Endothelial cell of umbilical vein (primary cell): ENCODE data around the gene DNAH1. TPM values are rescaled to one million over a fixed set of nuclear protein-coding genes. Genes with fewer than 3 reads are reported as not detected.

Experiments
- BruUV-seq: library from RNA; stranded (reverse); fragments of 400-500 nt; replicated peaks from 2 replicates; lab custom pipeline; 2021; lab: Mats Ljungman, UMichigan
- CTCF ChIA-PET: fragments of 300-600, 350-600 bp; sonication (Branson Sonifier 250); formaldehyde crosslinking; loops from one replicate; lab custom pipeline; 2021; ENCODE audit warnings: antibody characterized with exemption, inconsistent platforms; lab: Charles Lee
- POLR2A ChIA-PET: fragments of 300-600, 350-600 bp; sonication (Branson Sonifier 250); formaldehyde crosslinking; loops from one replicate; lab custom pipeline; 2021; ENCODE audit warnings: antibody characterized with exemption, inconsistent platforms; lab: Charles Lee
- DNase-seq: peaks from one replicate; pipeline ENCODE4 v3.0.0-alpha.2; 2011; ENCODE audit warnings: low read depth, low spot score
- FAIRE-seq: peaks from 2 replicates; lab custom pipeline; 2011; peaks lifted over from hg19 to GRCh38; lab: Jason Lieb, UNC
- H2AFZ ChIP-seq: 2 replicates; pipeline ENCODE4 v1.6.0; 2012; ENCODE audit warnings: low read depth, low read length, control low read depth, inconsistent platforms
- H3K27ac ChIP-seq: 2 replicates; pipeline ENCODE4 v1.5.1; 2011; ENCODE audit warnings: low read depth, mild to moderate bottlenecking, control low read depth, low read length, moderate library complexity; ENCODE audit not compliant: insufficient read depth
- H3K27me3 ChIP-seq, 2 experiments: 2 replicates each; pipeline versions ENCODE4 v1.6.0 to v1.6.1; 2011; ENCODE audit warnings: low read length in 2 of 2, mixed read lengths in 1 of 2; ENCODE audit not compliant: control insufficient read depth in 2 of 2, insufficient read depth in 2 of 2
- H3K36me3 ChIP-seq, 2 experiments: 2 replicates in 1 of 2; 3 replicates in 1 of 2; pipeline ENCODE4 v1.5.1; 2011; ENCODE audit warnings: low read length in 2 of 2, mild to moderate bottlenecking in 1 of 2, moderate library complexity in 1 of 2; ENCODE audit not compliant: control insufficient read depth in 2 of 2, insufficient read depth in 2 of 2; ENCODE audit errors: extremely low read depth in 1 of 2
- H3K4me1 ChIP-seq: 3 replicates; pipeline ENCODE4 v1.5.1; 2011; ENCODE audit warnings: mild to moderate bottlenecking, low read length; ENCODE audit not compliant: control insufficient read depth, insufficient read depth; ENCODE audit errors: extremely low read depth
- H3K4me2 ChIP-seq: 2 replicates; pipeline ENCODE4 v1.6.1; 2011; ENCODE audit warnings: low read length, control low read depth, mixed read lengths; ENCODE audit not compliant: insufficient read depth
- H3K4me3 ChIP-seq, 3 experiments: fragments of 200-600 bp in 1 of 3; sonication (generic), shearing (Covaris generic) in 1 of 3; replicated peaks in 1 of 3; 2 replicates each; pipeline ENCODE4 v1.5.1; 2011 to 2016; ENCODE audit warnings: control low read depth in 3 of 3, low read length in 3 of 3, mild to moderate bottlenecking in 2 of 3, inconsistent platforms in 1 of 3, low read depth in 1 of 3, moderate library complexity in 1 of 3; ENCODE audit not compliant: insufficient read depth in 1 of 3
- H3K79me2 ChIP-seq: 2 replicates; pipeline ENCODE4 v1.6.0; 2012; ENCODE audit warnings: low read length, inconsistent platforms; ENCODE audit not compliant: control insufficient read depth, insufficient read depth
- H3K9ac ChIP-seq: replicated peaks from 2 replicates; pipeline ENCODE3; 2011; ENCODE audit warnings: low read length, control low read depth; ENCODE audit not compliant: insufficient read depth; ENCODE audit errors: extremely low read depth
- H3K9me1 ChIP-seq: replicated peaks from 3 replicates; pipeline ENCODE4 v1.6.0; 2011; ENCODE audit warnings: mild to moderate bottlenecking, low read length; ENCODE audit not compliant: control insufficient read depth, insufficient read depth; ENCODE audit errors: extremely low read depth
- H3K9me3 ChIP-seq: replicated peaks from 2 replicates; pipeline ENCODE4 v1.5.1; 2012; ENCODE audit warnings: low read length, inconsistent platforms; ENCODE audit not compliant: control insufficient read depth, insufficient read depth
- H4K20me1 ChIP-seq: replicated peaks from 2 replicates; pipeline ENCODE3; 2011; ENCODE audit warnings: mild to moderate bottlenecking, low read length; ENCODE audit not compliant: control insufficient read depth, insufficient read depth; ENCODE audit errors: extremely low read depth
- CTCF ChIP-seq, 2 donors: IDR thresholded peaks; 1 replicate in 1 of 2; 2 replicates in 1 of 2; pipeline ENCODE4 v1.5.1; 2011; ENCODE audit warnings: low read length in 2 of 2, mild to moderate bottlenecking in 2 of 2, moderate library complexity in 2 of 2, control low read depth in 1 of 2, inconsistent platforms in 1 of 2, low read depth in 1 of 2; ENCODE audit not compliant: insufficient read depth in 1 of 2; ENCODE audit errors: extremely low read depth in 1 of 2
- EZH2 ChIP-seq: IDR thresholded peaks from 2 replicates; pipeline ENCODE4 v1.6.1; 2012; ENCODE audit warnings: borderline replicate concordance, low read depth, mild to moderate bottlenecking, moderate library complexity, low read length, inconsistent platforms; ENCODE audit not compliant: severe bottlenecking
- FOS ChIP-seq: IDR thresholded peaks from 2 replicates; pipeline ENCODE4 v1.6.1; 2011; ENCODE audit warnings: mild to moderate bottlenecking, low read length, moderate library complexity, borderline replicate concordance; ENCODE audit not compliant: insufficient read depth
- GATA2 ChIP-seq: IDR thresholded peaks from 2 replicates; pipeline ENCODE4 v1.7.0; 2011; ENCODE audit warnings: low read depth, mild to moderate bottlenecking, moderate library complexity, mixed read lengths, low read length; ENCODE audit not compliant: insufficient read length, insufficient read depth
- JUN ChIP-seq: IDR thresholded peaks from 2 replicates; pipeline ENCODE4 v1.6.1; 2011; ENCODE audit warnings: borderline replicate concordance, low read depth; ENCODE audit not compliant: insufficient read length, insufficient read depth
- MAX ChIP-seq: IDR thresholded peaks from 2 replicates; pipeline ENCODE4 v1.6.1; 2011; ENCODE audit not compliant: insufficient read depth, insufficient read length
- MYC ChIP-seq: IDR thresholded peaks from one replicate; pipeline ENCODE4 v1.6.1; 2011; ENCODE audit warnings: mild to moderate bottlenecking, low read depth, low read length
- POLR2A ChIP-seq: IDR thresholded peaks from 2 replicates; pipeline ENCODE4 v1.6.1; 2012; ENCODE audit warnings: low read depth, mild to moderate bottlenecking, control low read depth, low read length
- POLR2AphosphoS5 ChIP-seq: IDR thresholded peaks from 2 replicates; pipeline ENCODE4 v1.6.1; 2012; ENCODE audit warnings: low read depth, mild to moderate bottlenecking, control low read depth, low read length, moderate library complexity; ENCODE audit not compliant: insufficient read depth
- dilution Hi-C: fragments of 300-500 bp; cut with MboI; formaldehyde crosslinking; loops from one replicate; pipeline ENCODE4 v1.15.0; 2019; ENCODE audit warnings: low sequenced_read_pairs; ENCODE audit not compliant: extremely low pct_ligation_motif_present
- intact Hi-C: fragments of 100-400 bp; cut with micrococcal nuclease; formaldehyde crosslinking; loops from one replicate; pipeline ENCODE4 v1.10.0; 2022
- polyA plus RNA-seq, 4 experiments: library from polyadenylated mRNA; depleted of rRNA in 3 of 4; stranded (reverse) in 3 of 4; unstranded in 1 of 4; fragments of >200 nt; gene quantifications; 2 replicates each; pipeline versions ENCODE4 v1.2.1 to v1.2.3, GENCODE V29; 2011 to 2012; ENCODE audit warnings: missing spikeins in 1 of 4
- total RNA-seq: library from RNA; stranded (reverse); gene quantifications from 2 replicates; pipeline ENCODE4 v1.2.3, GENCODE V29; 2021

Gene DNAH1
- total and polyA plus RNA-seq, 2 donors (not counting 3 experiments of a cell fraction or from before 2014, with no cell fraction given) = 5.8 to 6.0 TPM

GRCh38 chr3:52356126-52356525 is 40.0 kb downstream of the DNAH1 start:
- Histone ChIP-seq H3K27me3 (no peaks in the 10 kb centered on the region), H3K9me3 (no peaks in the 10 kb centered on the region), H3K9me1 (no peaks in the 10 kb centered on the region), H3K9ac (no peak overlapping the region), H4K20me1 (no peaks in the 10 kb centered on the region), H3K4me2 (no peak overlapping the region), H3K36me3 (no peaks in the 10 kb centered on the region), H3K4me1 (no peaks in the 10 kb centered on the region), H2AFZ (no peak overlapping the region), H3K27ac (no peak overlapping the region), H3K79me2 (no peaks in the 10 kb centered on the region), H3K4me3 (no peak overlapping the region)
- intact Hi-C loops = no loop called here
- no peak for FAIRE-seq
- CTCF ChIA-PET = no interaction called here
- no peak for DNase-seq
- POLR2A ChIA-PET = no interaction called here
- TF ChIP-seq JUN (no peak), FOS (no peak), POLR2A (no peak), GATA2 (no peak), EZH2 (no peak), POLR2AphosphoS5 (no peak), MAX (no peak), MYC (no peak), CTCF (IDR thresholded peaks at IDR 0.05; ENCODE audit: extremely low read depth in 1 of 2, insufficient read depth in 1 of 2, low read depth in 1 of 2, low read length in 2 of 2) (no peak)
- dilution Hi-C loops = no loop called here
- no TSS peak for BruUV-seq
